ENCODE results near the gene ELAVL4. TPM values are rescaled to one million over a fixed set of nuclear protein-coding genes. Genes with fewer than 3 reads are reported as not detected.

Gene ELAVL4
- total and polyA plus RNA-seq, 2 of the 8 experiments (the other 6 are each of a cell fraction or from before 2014, with no cell fraction given): 0.21 to 0.89 TPM

DNA sequence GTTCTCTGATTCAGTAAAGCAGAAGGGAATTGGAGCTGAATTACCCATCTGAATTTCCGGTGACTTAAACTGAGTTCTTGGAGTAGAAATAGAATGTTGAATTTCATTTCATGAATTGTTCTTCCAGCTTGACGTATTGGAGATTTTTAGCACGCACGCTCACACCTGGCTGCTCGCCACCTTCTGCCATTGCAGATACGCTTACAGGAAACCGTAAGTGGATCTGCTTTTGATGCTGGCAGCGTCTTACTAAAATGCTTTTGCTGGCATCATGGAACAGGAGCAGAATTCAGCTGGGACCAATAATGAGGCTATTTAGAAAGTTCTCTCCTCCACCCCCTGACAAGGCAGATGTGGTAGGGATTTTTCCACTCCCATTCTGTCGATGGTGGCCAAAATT, 17.7 kb upstream of the ELAVL4 start:
- Histone ChIP-seq H2BK20ac (ENCODE audit: low read length) (no peak overlapping the region), H3K23ac (ENCODE audit: insufficient read length) (no peak overlapping the region), H3K4me1 (replicated peaks in 1 of 4; ENCODE audit: control insufficient read depth in 3 of 4, insufficient read depth in 4 of 4, low read length in 3 of 4) (no peaks in the 10 kb centered on the region), H4K91ac (replicated peaks; ENCODE audit: insufficient read length, low read length) (no peak overlapping the region), H3K4ac (replicated peaks; ENCODE audit: insufficient read length, low read depth, low read length) (no peak overlapping the region), H3K4me2 (ENCODE audit: insufficient read depth in 1 of 2, low read depth in 2 of 2, low read length in 2 of 2) (no peak overlapping the region), H2BK120ac (replicated peaks; ENCODE audit: low read depth, low read length) (no peak overlapping the region), H3K9ac (replicated peaks in 1 of 4; ENCODE audit: extremely low read depth in 1 of 4, low read depth in 3 of 4, low read length in 3 of 4) (no peak overlapping the region), H3K23me2 (ENCODE audit: low read depth, low read length) (no peaks in the 10 kb centered on the region), H3K36me3 (ENCODE audit: control insufficient read depth in 2 of 4, insufficient read depth in 4 of 4, low read length in 3 of 4) (no peaks in the 10 kb centered on the region), H3K14ac (ENCODE audit: insufficient read length) (no peak overlapping the region), H2AFZ (ENCODE audit: low read length) (no peak overlapping the region), H3K56ac (replicated peaks; ENCODE audit: insufficient read length, low read depth, low read length) (no peak overlapping the region), H3K4me3 (ENCODE audit: extremely low read depth in 1 of 4, insufficient read depth in 2 of 4, low read depth in 3 of 4, low read length in 4 of 4) (no peak overlapping the region), H2BK15ac (ENCODE audit: low read length) (no peak overlapping the region), H3K9me3 (ENCODE audit: insufficient read depth in 2 of 2, low read depth in 1 of 2, low read length in 1 of 2) (peaks cover 5 to 27% of the 10 kb centered on the region in 2 experiments; a peak in 2 of 4 replicates), H2BK12ac (ENCODE audit: low read depth, low read length) (no peak overlapping the region), H4K5ac (ENCODE audit: insufficient read length, low read depth, low read length) (no peak overlapping the region), H3K27ac (ENCODE audit: low read depth, low read length) (no peak overlapping the region), H4K8ac (ENCODE audit: extremely low read depth, insufficient read depth, low read length) (no peak overlapping the region), H2AK5ac (ENCODE audit: low read depth, low read length) (no peak overlapping the region), H3K79me2 (ENCODE audit: control insufficient read depth in 1 of 2, insufficient read depth in 2 of 2, low read length in 2 of 2) (no peaks in the 10 kb centered on the region), H3K18ac (ENCODE audit: extremely low read depth, low read length) (no peak overlapping the region), H2BK5ac (ENCODE audit: low read depth, low read length) (no peak overlapping the region), H4K20me1 (replicated peaks in 1 of 2; ENCODE audit: control insufficient read depth in 1 of 2, insufficient read depth in 2 of 2, low read length in 2 of 2) (no peaks in the 10 kb centered on the region), H3K27me3 (replicated peaks in 1 of 4; ENCODE audit: control insufficient read depth in 3 of 4, extremely low read depth in 1 of 4, insufficient read depth in 3 of 4, low read length in 3 of 4) (no peaks in the 10 kb centered on the region), H3K79me1 (ENCODE audit: low read depth, low read length) (no peaks in the 10 kb centered on the region)
- CTCF ChIA-PET (ENCODE audit: partially characterized antibody): interaction anchor here (1.5 kb wide), 1 partner anchor 10 kb away, joined by 3 read pairs; no protein-coding TSS in a partner anchor
- TF ChIP-seq, protein P1, sequence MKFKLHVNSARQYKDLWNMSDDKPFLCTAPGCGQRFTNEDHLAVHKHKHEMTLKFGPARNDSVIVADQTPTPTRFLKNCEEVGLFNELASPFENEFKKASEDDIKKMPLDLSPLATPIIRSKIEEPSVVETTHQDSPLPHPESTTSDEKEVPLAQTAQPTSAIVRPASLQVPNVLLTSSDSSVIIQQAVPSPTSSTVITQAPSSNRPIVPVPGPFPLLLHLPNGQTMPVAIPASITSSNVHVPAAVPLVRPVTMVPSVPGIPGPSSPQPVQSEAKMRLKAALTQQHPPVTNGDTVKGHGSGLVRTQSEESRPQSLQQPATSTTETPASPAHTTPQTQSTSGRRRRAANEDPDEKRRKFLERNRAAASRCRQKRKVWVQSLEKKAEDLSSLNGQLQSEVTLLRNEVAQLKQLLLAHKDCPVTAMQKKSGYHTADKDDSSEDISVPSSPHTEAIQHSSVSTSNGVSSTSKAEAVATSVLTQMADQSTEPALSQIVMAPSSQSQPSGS (IDR thresholded peaks at IDR 0.05; ENCODE audit: low read length): no peak
- no peak for DNase-seq (ENCODE audit: low read depth in 1 of 2, low spot score in 2 of 2)
- WGBS, 2 experiments (ENCODE audit: extremely low coverage in 1 of 2, insufficient coverage in 1 of 2, insufficient read length in 1 of 2, insufficient replicate concordance in 2 of 2, low coverage in 1 of 2, low lambda C conversion rate in 2 of 2, missing lambda C conversion rate in 1 of 2): 94% methylated on average over 9 of the region's 9 CpGs; no CpG with 5 or more reads in 1 of the 2 experiments
- no peak for FAIRE-seq
- POLR2A ChIA-PET (ENCODE audit: partially characterized antibody): no interaction called here
